ENCODE results near the gene TRPM3.

DNA sequence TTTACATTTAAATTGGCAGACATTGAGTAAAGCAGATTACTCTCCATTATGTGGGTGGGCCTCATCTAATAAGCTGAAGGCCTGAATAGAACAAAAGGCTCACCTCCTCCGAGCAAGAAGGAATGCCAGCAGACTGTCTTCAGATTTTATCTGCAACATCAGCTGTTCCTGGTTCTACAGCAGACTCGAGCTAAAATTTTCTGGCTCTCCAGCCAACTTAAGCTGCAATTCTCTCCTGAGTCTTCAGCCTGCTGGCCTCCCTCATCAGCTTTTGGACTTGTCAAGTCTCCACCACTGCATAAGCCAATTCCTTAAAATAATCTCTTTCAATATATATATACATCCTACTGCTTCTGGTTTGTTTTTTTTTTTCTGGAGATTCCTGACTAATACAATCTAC is 12.5 kb downstream of the TRPM3 start:
- TF ChIP-seq CTCF (IDR thresholded peaks at IDR 0.05): no peak
- no peak for TF ChIP-seq POLR2A (IDR thresholded peaks at IDR 0.05)
